Upper lobe of left lung (tissue), 4 donors: ENCODE results near the gene MSI2.

Experiments
- CTCF ChIP-seq, 6 experiments: fragments of 450-650 bp in 4 of 6; fragments of 200-600 bp in 2 of 6; sonication (generic) in 2 of 6; IDR thresholded peaks; one replicate each; pipeline ENCODE4 v1.5.1; 2016 to 2019; ENCODE audit warnings: antibody characterized with exemption in 6 of 6
- POLR2A ChIP-seq, 4 donors: fragments of 450-650 bp; IDR thresholded peaks; one replicate each; pipeline ENCODE4 v1.5.1; 2016 to 2017; ENCODE audit warnings: antibody characterized with exemption in 4 of 4, mild to moderate bottlenecking in 2 of 4
- POLR2AphosphoS5 ChIP-seq, 2 donors: sonication (generic); formaldehyde crosslinking; IDR thresholded peaks; one replicate each; pipeline ENCODE4 v1.5.1; 2017; ENCODE audit warnings: antibody characterized with exemption in 2 of 2

DNA sequence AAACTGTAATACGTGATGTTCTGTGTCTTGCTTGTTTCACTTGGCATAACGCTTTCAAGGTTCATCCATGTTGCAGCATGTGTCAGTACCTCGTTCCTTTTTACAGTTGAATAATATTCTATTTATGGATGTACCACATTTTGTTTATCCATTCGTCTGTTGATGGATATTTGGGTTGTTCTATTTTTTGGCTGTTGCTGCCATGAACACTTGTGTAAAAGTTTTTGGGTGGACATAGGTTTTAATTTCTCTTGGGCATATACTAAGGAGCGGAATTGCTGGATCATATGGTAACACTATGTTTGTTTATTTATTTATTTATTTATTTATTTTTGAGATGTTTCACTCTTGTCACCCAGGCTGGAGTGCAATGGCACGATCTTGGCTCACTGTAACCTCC is 137.0 kb downstream of the MSI2 start:
- TF ChIP-seq CTCF (IDR thresholded peaks at IDR 0.05) (no peak), POLR2A (IDR thresholded peaks at IDR 0.05) (no peak), POLR2AphosphoS5 (IDR thresholded peaks at IDR 0.05) (no peak)
